Esophagus squamous epithelium (tissue), 5 donors: Measurements from ENCODE around the gene COG7. TPM values are rescaled to one million over a fixed set of nuclear protein-coding genes. Genes with fewer than 3 reads are reported as not detected.
A peak's percentile ranks its signal among the peaks of the same experiment; 100 is the strongest.

ENCODE experiments used
- DNase-seq: peaks from one replicate; lab custom pipeline; 2025; lab: John Stamatoyannopoulos, UW
- H3K27ac ChIP-seq, 4 donors: fragments of 200-600 bp; sonication (generic); one replicate each; pipeline ENCODE4 v1.5.1; 2016 to 2019; ENCODE audit warnings: mild to moderate bottlenecking in 1 of 4
- H3K27me3 ChIP-seq, 4 donors: fragments of 200-600 bp; sonication (generic); 1 replicate in 3 of 4; 2 replicates in 1 of 4; pipeline versions ENCODE4 v1.5.1 to v1.6.0; 2017 to 2021; ENCODE audit warnings: antibody characterized with exemption in 1 of 4
- H3K36me3 ChIP-seq, 3 donors: fragments of 200-600 bp; sonication (generic); one replicate each; pipeline ENCODE4 v1.5.1; 2016 to 2019
- H3K4me1 ChIP-seq, 3 donors: fragments of 200-600 bp; sonication (generic); one replicate each; pipeline ENCODE4 v1.5.1; 2017 to 2019
- H3K4me3 ChIP-seq, 4 donors: fragments of 200-600 bp; sonication (generic); 1 replicate in 3 of 4; 2 replicates in 1 of 4; pipeline ENCODE4 v1.5.1; 2016 to 2019; ENCODE audit warnings: mild to moderate bottlenecking in 2 of 4, moderate library complexity in 1 of 4
- H3K9me3 ChIP-seq, 3 donors: fragments of 200-600 bp; sonication (generic); one replicate each; pipeline ENCODE4 v1.5.1; 2016 to 2019
- POLR2A ChIP-seq, 4 donors: fragments of 450-650 bp; IDR thresholded peaks; one replicate each; pipeline ENCODE4 v1.6.1; 2017; ENCODE audit warnings: antibody characterized with exemption in 4 of 4, mild to moderate bottlenecking in 4 of 4, moderate library complexity in 3 of 4
- WGBS, 2 donors: methylation state at CpG; one replicate each; pipeline ENCODE4 v1.1.5; 2018; 5-methylcytosine and 5-hydroxymethylcytosine counted together
- intact Hi-C: fragments of 100-400 bp; cut with DNase I; formaldehyde crosslinking; loops from one replicate; pipeline ENCODE4 v1.15.0; 2022
- total RNA-seq, 4 donors: library from RNA; depleted of rRNA; stranded (reverse); fragments of >200 nt; gene quantifications; one replicate each; pipeline ENCODE4 v1.1.0, GENCODE V29; 2016
- TF ChIP-seq, protein P1 (sequence below), 6 experiments: fragments of 450-650 bp in 4 of 6; fragments of 200-600 bp in 2 of 6; sonication (generic) in 2 of 6; IDR thresholded peaks; one replicate each; pipeline ENCODE4 v1.5.1; 2016 to 2019; ENCODE audit warnings: antibody characterized with exemption in 6 of 6, mild to moderate bottlenecking in 4 of 6, moderate library complexity in 4 of 6
- donor health status: DM: yes; HTN: yes; CAD: no.

Gene COG7
- total RNA-seq: 10 to 100 TPM; 10.4 to 17.6 (median 15.3) TPM

DNA sequence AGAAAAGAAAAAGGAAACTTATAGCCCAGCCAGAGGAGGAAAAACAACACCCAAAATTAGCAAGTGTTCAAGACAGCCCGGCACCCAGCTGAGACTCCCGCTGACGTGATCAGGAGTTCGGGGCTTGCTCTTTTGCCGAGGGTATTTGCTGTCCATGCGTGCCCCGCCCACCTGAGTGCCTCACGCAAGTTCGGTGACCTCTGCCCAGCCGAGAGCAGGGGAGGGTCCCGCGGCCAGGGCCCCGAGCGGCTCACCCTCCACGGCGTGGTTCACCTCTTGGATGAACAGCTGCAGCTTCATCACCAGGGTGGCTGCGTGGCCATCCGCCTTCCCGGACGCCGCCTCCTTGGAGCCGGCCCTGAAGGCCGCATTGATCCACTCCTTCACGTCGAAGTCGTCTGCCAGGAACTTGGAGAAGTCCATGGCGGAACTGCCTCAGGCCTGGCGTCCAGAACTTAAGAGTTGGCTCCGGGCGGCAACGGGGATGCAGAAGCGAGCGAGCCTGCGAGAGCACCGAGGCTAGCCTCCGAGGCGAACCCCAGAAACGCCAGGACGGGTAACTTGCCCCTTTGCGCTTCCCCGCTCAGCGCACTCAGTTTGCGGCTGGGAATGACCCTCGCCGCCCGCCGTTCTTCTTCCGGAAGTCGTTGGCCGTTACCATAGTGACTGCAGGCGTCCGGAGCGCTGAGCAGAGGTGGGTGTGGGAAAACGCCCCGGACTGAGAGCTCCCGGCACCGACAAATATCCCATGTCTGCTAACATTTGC, at the start of gene COG7:
Gene COG7 (minus strand): TSS at position 618 of the 766 bp plus-strand sequence. CDS start 195 bp downstream, at position 423.
- Histone ChIP-seq H3K27ac (peak within 1 kb of the TSS; percentile 81 to 88 (median 84)), H3K9me3 (no peaks in the 10 kb centered on the region), H3K4me1 (peaks cover 10 to 62% (median 22%) of the 10 kb centered on the region in 3 donors), H3K36me3 (no peaks in the 10 kb centered on the region), H3K4me3 (peak within 1 kb of the TSS; percentile 68 to 85 (median 80)), H3K27me3 (no peaks in the 10 kb centered on the region)
- TF ChIP-seq, protein P1, sequence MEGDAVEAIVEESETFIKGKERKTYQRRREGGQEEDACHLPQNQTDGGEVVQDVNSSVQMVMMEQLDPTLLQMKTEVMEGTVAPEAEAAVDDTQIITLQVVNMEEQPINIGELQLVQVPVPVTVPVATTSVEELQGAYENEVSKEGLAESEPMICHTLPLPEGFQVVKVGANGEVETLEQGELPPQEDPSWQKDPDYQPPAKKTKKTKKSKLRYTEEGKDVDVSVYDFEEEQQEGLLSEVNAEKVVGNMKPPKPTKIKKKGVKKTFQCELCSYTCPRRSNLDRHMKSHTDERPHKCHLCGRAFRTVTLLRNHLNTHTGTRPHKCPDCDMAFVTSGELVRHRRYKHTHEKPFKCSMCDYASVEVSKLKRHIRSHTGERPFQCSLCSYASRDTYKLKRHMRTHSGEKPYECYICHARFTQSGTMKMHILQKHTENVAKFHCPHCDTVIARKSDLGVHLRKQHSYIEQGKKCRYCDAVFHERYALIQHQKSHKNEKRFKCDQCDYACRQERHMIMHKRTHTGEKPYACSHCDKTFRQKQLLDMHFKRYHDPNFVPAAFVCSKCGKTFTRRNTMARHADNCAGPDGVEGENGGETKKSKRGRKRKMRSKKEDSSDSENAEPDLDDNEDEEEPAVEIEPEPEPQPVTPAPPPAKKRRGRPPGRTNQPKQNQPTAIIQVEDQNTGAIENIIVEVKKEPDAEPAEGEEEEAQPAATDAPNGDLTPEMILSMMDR (IDR thresholded peaks at IDR 0.05): no peak
- TF ChIP-seq POLR2A (IDR thresholded peaks at IDR 0.05): peak in 1 of 4 donors; percentile 26
- 0% methylated on average over 9 to 12 of the region's 57 CpGs for WGBS, 2 donors
- intact Hi-C loops: no loop called here
- DNase-seq: peak; percentile 25

DNA sequence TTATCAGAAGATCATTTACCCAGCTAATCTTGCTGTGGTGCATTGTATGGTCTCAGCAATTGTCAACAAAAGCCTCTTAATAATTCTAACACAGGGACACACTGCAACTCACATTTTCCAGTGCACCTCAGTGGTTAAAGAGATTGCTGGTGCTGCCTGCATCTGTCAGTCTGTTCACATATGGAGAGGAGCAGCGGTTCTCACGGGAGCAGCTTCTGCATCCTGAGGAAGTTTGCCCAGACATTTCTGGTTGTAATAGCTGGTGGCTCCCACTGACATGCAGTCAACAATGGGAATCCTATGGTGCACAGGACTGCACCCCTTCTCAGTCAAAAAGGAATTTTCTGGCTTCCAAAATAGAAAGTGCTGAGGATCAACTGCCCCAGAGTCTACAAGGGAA, 49.5 kb upstream of the COG7 start:
- WGBS, 2 donors: 33 to 45% methylated on average over 2 of the region's 2 CpGs
- TF ChIP-seq POLR2A (IDR thresholded peaks at IDR 0.05): no peak
- TF ChIP-seq, protein P1 (IDR thresholded peaks at IDR 0.05): no peak
- Histone ChIP-seq H3K27ac (peak overlapping the region; percentile 21 to 88 (median 86)), H3K4me1 (peaks cover 64 to 100% (median 82%) of the 10 kb centered on the region in 3 donors), H3K27me3 (no peaks in the 10 kb centered on the region), H3K4me3 (no peak overlapping the region), H3K9me3 (no peaks in the 10 kb centered on the region), H3K36me3 (no peaks in the 10 kb centered on the region)
- intact Hi-C loops: no loop called here
- no peak for DNase-seq

DNA sequence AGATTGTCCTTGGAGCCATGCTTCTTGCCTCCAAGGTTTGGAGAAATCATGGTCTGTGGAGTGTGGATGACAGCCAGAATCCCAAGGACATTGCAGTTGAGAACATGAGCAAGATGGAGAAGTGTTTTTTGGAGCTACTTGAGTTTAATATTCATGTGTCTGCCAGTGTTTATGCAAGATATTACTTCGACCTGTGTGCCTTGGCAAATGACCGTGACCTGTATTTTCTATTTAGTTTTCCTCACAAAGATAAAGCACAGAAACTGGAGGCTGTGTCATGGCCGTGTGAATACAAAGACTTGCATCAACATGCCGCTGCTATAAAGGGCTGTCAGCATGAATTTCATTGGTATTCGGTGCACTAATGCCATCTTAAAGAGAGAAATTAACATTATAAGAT, 48.3 kb upstream of the COG7 start:
- Histone ChIP-seq H3K36me3 (peaks cover 0 to 3% (median 0%) of the 10 kb centered on the region in 3 donors), H3K9me3 (no peaks in the 10 kb centered on the region), H3K4me3 (no peak overlapping the region), H3K4me1 (peaks cover 70 to 100% (median 89%) of the 10 kb centered on the region in 3 donors), H3K27me3 (no peaks in the 10 kb centered on the region), H3K27ac (peak overlapping the region; percentile 78 to 88 (median 86))
- WGBS, 2 donors: 33 to 57% methylated on average over 5 of the region's 5 CpGs
- TF ChIP-seq, protein P1 (IDR thresholded peaks at IDR 0.05): no peak
- TF ChIP-seq POLR2A (IDR thresholded peaks at IDR 0.05): no peak
- intact Hi-C loops: no loop called here
- DNase-seq: no peak

DNA sequence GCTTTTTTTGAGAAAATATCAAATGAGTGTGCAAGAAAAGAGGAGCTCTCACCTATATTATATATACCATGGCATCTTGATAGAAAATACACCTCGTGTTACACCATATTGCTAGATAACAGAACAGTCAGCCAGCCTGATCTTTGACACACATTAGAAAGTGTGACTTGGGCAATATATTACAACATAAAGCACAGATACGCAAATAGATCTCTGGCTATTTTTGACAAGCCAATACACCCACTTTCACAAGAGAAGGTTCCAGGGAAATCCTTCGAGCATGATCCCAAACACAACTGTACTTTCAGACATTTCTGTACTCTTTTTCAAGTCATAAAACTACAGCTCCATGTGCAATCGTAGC, 47.9 kb upstream of the COG7 start:
- Histone ChIP-seq H3K27ac (peak overlapping the region; percentile 78 to 88 (median 86)), H3K9me3 (no peaks in the 10 kb centered on the region), H3K36me3 (peaks cover 0 to 7% (median 0%) of the 10 kb centered on the region in 3 donors), H3K4me1 (peaks cover 67 to 100% (median 86%) of the 10 kb centered on the region in 3 donors), H3K27me3 (no peaks in the 10 kb centered on the region), H3K4me3 (no peak overlapping the region)
- TF ChIP-seq, protein P1 (IDR thresholded peaks at IDR 0.05): no peak
- TF ChIP-seq POLR2A (IDR thresholded peaks at IDR 0.05): no peak
- DNase-seq: no peak
- intact Hi-C loops: no loop called here
- WGBS, 2 donors: 27 to 41% methylated on average over 4 of the region's 4 CpGs

DNA sequence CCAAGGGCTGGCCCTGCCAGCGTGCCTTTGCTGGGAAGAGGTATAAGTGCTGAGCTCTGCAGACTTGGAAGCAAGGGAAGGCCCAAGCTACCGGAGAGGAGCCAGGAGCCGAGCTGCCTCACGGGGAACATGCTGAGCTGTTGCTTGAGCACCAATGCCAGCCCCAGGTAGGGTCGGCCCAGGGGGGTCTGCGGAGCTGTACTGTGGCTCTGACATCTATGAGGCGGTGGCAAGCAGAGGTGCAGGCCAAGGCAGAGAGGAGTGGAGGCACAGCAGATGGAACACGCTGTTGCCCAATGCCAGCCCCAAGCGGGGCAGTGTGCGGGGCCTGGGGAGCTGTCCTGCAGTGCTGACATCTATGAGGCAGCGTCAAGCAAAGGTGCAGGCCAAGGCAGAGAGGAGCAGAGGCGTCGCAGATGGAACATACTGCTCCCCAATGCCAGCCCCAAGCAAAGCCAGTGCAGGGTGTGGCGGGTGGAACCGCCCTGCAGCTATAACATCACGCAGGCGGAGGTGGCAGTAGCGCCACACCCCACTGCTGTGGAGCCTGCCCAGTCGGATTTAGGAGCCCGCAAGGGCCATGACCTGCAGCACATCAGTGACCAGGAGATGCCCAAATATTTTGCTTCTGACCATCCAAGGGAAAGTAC, 47.3 kb upstream of the COG7 start:
- DNase-seq: no peak
- peaks cover 0 to 12% (median 5%) of the 10 kb centered on the region in 3 donors for H3K36me3 ChIP-seq
- peak overlapping the region; percentile 78 to 88 (median 86) for H3K27ac ChIP-seq
- no peaks in the 10 kb centered on the region for H3K27me3 ChIP-seq
- no peaks in the 10 kb centered on the region for H3K9me3 ChIP-seq
- TF ChIP-seq, protein P1 (IDR thresholded peaks at IDR 0.05): no peak
- peak in 1 of 4 donors; percentile 29 for TF ChIP-seq POLR2A (IDR thresholded peaks at IDR 0.05)
- H3K4me3 ChIP-seq: no peak overlapping the region
- intact Hi-C loops: no loop called here
- WGBS, 2 donors: 73 to 81% methylated on average over 8 to 10 of the region's 20 CpGs
- H3K4me1 ChIP-seq: peaks cover 62 to 99% (median 82%) of the 10 kb centered on the region in 3 donors
